Neuronal stem cell (in vitro differentiated cells): ENCODE results near the gene NALCN.

Source experiments
- DNase-seq: peaks from one replicate; pipeline ENCODE4 v3.0.0-alpha.2; 2013; ENCODE audit warnings: low spot score
- H2AFZ ChIP-seq: one replicate; pipeline ENCODE4 v1.6.1; 2013; ENCODE audit warnings: mild to moderate bottlenecking, low read length, inconsistent platforms
- H2AK5ac ChIP-seq: 2 replicates; pipeline ENCODE4 v1.6.1; 2013; ENCODE audit warnings: low read depth, mild to moderate bottlenecking, inconsistent platforms, low read length, moderate library complexity, mixed read lengths
- H2BK120ac ChIP-seq: 2 replicates; pipeline ENCODE4 v1.6.1; 2013; ENCODE audit warnings: low read depth, mild to moderate bottlenecking, inconsistent platforms, low read length, moderate library complexity, mixed read lengths
- H2BK12ac ChIP-seq: one replicate; pipeline ENCODE4 v1.6.1; 2013; ENCODE audit warnings: low read length, inconsistent platforms
- H2BK15ac ChIP-seq: 2 replicates; pipeline ENCODE4 v1.6.1; 2013; ENCODE audit warnings: mild to moderate bottlenecking, low read length, inconsistent platforms, mixed read lengths
- H2BK5ac ChIP-seq: one replicate; pipeline ENCODE4 v1.6.1; 2013; ENCODE audit warnings: inconsistent platforms, mild to moderate bottlenecking, low read length, moderate library complexity
- H3K14ac ChIP-seq: one replicate; pipeline ENCODE4 v1.6.1; 2013; ENCODE audit warnings: low read length, inconsistent platforms
- H3K18ac ChIP-seq: 2 replicates; pipeline ENCODE4 v1.6.1; 2013; ENCODE audit warnings: low read length, inconsistent platforms
- H3K23ac ChIP-seq: 2 replicates; pipeline ENCODE4 v1.6.1; 2013; ENCODE audit warnings: low read depth, mild to moderate bottlenecking, mixed read lengths, low read length, inconsistent platforms; ENCODE audit not compliant: poor library complexity
- H3K27ac ChIP-seq: replicated peaks from 3 replicates; pipeline ENCODE4 v1.5.1; 2013; ENCODE audit warnings: low read length, inconsistent platforms
- H3K27me3 ChIP-seq, 3 experiments: 2 replicates each; pipeline ENCODE4 v1.6.1; 2013; ENCODE audit warnings: low read length in 3 of 3, mild to moderate bottlenecking in 2 of 3, inconsistent platforms in 1 of 3, low read depth in 1 of 3, mixed read lengths in 1 of 3, moderate library complexity in 1 of 3; ENCODE audit not compliant: control insufficient read depth in 3 of 3, insufficient read depth in 3 of 3
- H3K36me3 ChIP-seq, 2 donors: replicated peaks in 1 of 2; 2 replicates each; pipeline ENCODE4 v1.6.1; 2013; ENCODE audit warnings: low read length in 2 of 2; ENCODE audit not compliant: control insufficient read depth in 2 of 2, insufficient read depth in 2 of 2
- H3K4ac ChIP-seq: 2 replicates; pipeline ENCODE4 v1.6.1; 2013; ENCODE audit warnings: inconsistent platforms, mild to moderate bottlenecking, low read length, moderate library complexity
- H3K4me1 ChIP-seq, 2 donors: 1 replicate in 1 of 2; 2 replicates in 1 of 2; pipeline ENCODE4 v1.6.1; 2013; ENCODE audit warnings: low read length in 2 of 2, low read depth in 1 of 2; ENCODE audit not compliant: control insufficient read depth in 2 of 2, insufficient read depth in 1 of 2
- H3K4me2 ChIP-seq: one replicate; pipeline ENCODE4 v1.6.1; 2013; ENCODE audit warnings: mild to moderate bottlenecking, low read length, inconsistent platforms; ENCODE audit not compliant: insufficient read depth, poor library complexity, severe bottlenecking
- H3K4me3 ChIP-seq, 2 donors: 2 replicates each; pipeline ENCODE4 v1.5.1; 2013; ENCODE audit warnings: low read length in 2 of 2, mild to moderate bottlenecking in 2 of 2, inconsistent platforms in 1 of 2, moderate library complexity in 1 of 2
- H3K79me1 ChIP-seq: one replicate; pipeline ENCODE4 v1.6.1; 2013; ENCODE audit warnings: low read depth, mild to moderate bottlenecking, inconsistent platforms, low read length, moderate library complexity
- H3K9ac ChIP-seq: one replicate; pipeline ENCODE4 v1.6.1; 2013; ENCODE audit warnings: mild to moderate bottlenecking, low read depth, low read length, inconsistent platforms; ENCODE audit not compliant: poor library complexity
- H3K9me3 ChIP-seq, 2 donors: replicated peaks in 1 of 2; 2 replicates each; pipeline versions ENCODE3 to v1.6.1; 2013; ENCODE audit warnings: low read length in 2 of 2, mild to moderate bottlenecking in 2 of 2, inconsistent platforms in 1 of 2, low read depth in 1 of 2, mixed read lengths in 1 of 2, moderate library complexity in 1 of 2; ENCODE audit not compliant: control insufficient read depth in 2 of 2, insufficient read depth in 1 of 2
- H4K8ac ChIP-seq: one replicate; pipeline ENCODE4 v1.6.1; 2013; ENCODE audit warnings: low read depth, mild to moderate bottlenecking, inconsistent platforms, low read length, moderate library complexity
- H4K91ac ChIP-seq: one replicate; pipeline ENCODE4 v1.6.1; 2013; ENCODE audit warnings: low read length, low read depth, mild to moderate bottlenecking, inconsistent platforms; ENCODE audit not compliant: poor library complexity
- WGBS, 2 donors: extraction: QIAGEN DNeasy Blood & Tissue Kit; methylation state at CpG; one replicate each; pipeline ENCODE4 v1.1.7; 2013; ENCODE audit warnings: missing lambda C conversion rate in 2 of 2, mixed read lengths in 1 of 2; ENCODE audit not compliant: insufficient read length in 2 of 2, insufficient replicate concordance in 1 of 2; ENCODE audit errors: extremely low coverage in 2 of 2; 5-methylcytosine and 5-hydroxymethylcytosine counted together

Gene NALCN

DNA sequence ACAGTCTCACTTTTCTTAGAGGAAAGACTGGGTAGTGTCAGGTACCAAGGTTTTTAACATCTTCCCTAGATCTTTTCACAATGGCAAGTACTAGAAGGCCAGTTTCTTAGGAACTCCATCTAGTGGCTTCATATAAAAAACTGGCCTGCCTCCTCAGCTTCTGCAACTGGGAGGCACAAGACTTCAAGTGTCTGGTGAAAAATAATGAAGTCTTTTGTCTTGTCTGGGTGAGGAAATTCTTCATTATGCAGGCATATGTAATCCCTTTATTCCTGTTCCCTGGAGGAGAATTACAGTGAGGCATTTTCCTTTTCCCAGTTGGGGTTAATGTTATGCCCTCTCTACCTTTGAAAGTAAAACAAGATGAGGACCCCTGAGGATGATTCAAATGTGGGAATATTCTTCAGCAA is 300.5 kb downstream of the NALCN start:
- H4K8ac ChIP-seq: no peak overlapping the region
- no peak overlapping the region for H3K4me2 ChIP-seq
- H2BK12ac ChIP-seq: no peak overlapping the region
- H3K9me3 ChIP-seq: no peaks in the 10 kb centered on the region
- no peak overlapping the region for H3K9ac ChIP-seq
- no peak overlapping the region for H2AK5ac ChIP-seq
- H3K4me3 ChIP-seq: no peak overlapping the region
- H2BK15ac ChIP-seq: no peak overlapping the region
- H3K23ac ChIP-seq: no peak overlapping the region
- no peak overlapping the region for H3K18ac ChIP-seq
- H3K27me3 ChIP-seq: no peaks in the 10 kb centered on the region
- H3K27ac ChIP-seq: no peak overlapping the region
- peaks cover 3 to 12% of the 10 kb centered on the region in 2 donors for H3K4me1 ChIP-seq
- H2AFZ ChIP-seq: peak overlapping the region; percentile 78
- no peak overlapping the region for H4K91ac ChIP-seq
- no peak overlapping the region for H2BK5ac ChIP-seq
- no peak overlapping the region for H3K4ac ChIP-seq
- no peak overlapping the region for H2BK120ac ChIP-seq
- no peaks in the 10 kb centered on the region for H3K79me1 ChIP-seq
- no peak for DNase-seq
- H3K14ac ChIP-seq: no peak overlapping the region
- H3K36me3 ChIP-seq: no peaks in the 10 kb centered on the region

DNA sequence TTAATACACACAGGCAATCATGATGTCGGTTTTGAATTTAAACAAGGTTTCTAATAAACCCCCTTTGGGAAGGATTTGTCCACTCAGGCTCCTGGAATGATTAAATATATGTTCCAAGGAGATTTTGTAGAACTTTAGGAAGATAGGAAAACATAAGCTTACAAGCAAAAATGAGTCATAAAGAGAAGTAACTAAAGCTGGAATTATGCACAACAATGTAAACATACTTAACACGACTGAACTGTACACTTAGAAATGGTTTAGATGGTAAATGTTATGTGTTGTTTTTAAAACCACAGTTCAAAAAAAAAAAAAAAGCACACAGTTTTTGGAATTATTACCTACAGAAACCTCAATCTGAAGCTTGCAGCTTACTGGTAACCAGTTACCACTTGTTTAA is 304.4 kb downstream of the NALCN start:
- H3K27me3 ChIP-seq: no peaks in the 10 kb centered on the region
- no peak overlapping the region for H2AFZ ChIP-seq
- no peak overlapping the region for H4K8ac ChIP-seq
- no peak overlapping the region for H3K9ac ChIP-seq
- WGBS, 2 donors: no CpG with 5 or more reads among the region's 2 CpGs
- no peak for DNase-seq
- H3K27ac ChIP-seq: no peak overlapping the region
- no peak overlapping the region for H2BK12ac ChIP-seq
- H3K18ac ChIP-seq: no peak overlapping the region
- no peak overlapping the region for H3K14ac ChIP-seq
- no peak overlapping the region for H3K4ac ChIP-seq
- no peak overlapping the region for H2AK5ac ChIP-seq
- H4K91ac ChIP-seq: no peak overlapping the region
- no peak overlapping the region for H3K4me3 ChIP-seq
- H3K36me3 ChIP-seq: no peaks in the 10 kb centered on the region
- no peak overlapping the region for H2BK15ac ChIP-seq
- H3K23ac ChIP-seq: no peak overlapping the region
- no peak overlapping the region for H3K4me2 ChIP-seq
- H2BK5ac ChIP-seq: no peak overlapping the region
- H3K79me1 ChIP-seq: no peaks in the 10 kb centered on the region
- H3K9me3 ChIP-seq: no peaks in the 10 kb centered on the region
- H2BK120ac ChIP-seq: no peak overlapping the region
- H3K4me1 ChIP-seq: peaks cover 3 to 12% of the 10 kb centered on the region in 2 donors

- Histone ChIP-seq H2BK5ac (no peak overlapping the region), H2BK15ac (no peak overlapping the region), H3K23ac (no peak overlapping the region), H3K9me3 (peaks cover 0 to 1% of the 10 kb centered on the region in 2 donors), H3K79me1 (no peaks in the 10 kb centered on the region), H3K4me3 (no peak overlapping the region), H4K91ac (no peak overlapping the region), H3K14ac (no peak overlapping the region), H2AFZ (no peak overlapping the region), H2AK5ac (no peak overlapping the region), H3K4me2 (no peak overlapping the region), H3K9ac (no peak overlapping the region), H2BK120ac (no peak overlapping the region), H4K8ac (no peak overlapping the region), H3K4me1 (peaks cover 2 to 3% of the 10 kb centered on the region in 2 donors), H3K4ac (no peak overlapping the region), H3K27ac (no peak overlapping the region), H3K18ac (no peak overlapping the region), H2BK12ac (no peak overlapping the region), H3K36me3 (no peaks in the 10 kb centered on the region), H3K27me3 (no peaks in the 10 kb centered on the region)
- DNase-seq: no peak
- WGBS, 2 donors: no CpG with 5 or more reads among the region's 7 CpGs
These were observed 307.3 kb downstream of the NALCN start for GRCh38 chr13:101109005-101109404.

DNA sequence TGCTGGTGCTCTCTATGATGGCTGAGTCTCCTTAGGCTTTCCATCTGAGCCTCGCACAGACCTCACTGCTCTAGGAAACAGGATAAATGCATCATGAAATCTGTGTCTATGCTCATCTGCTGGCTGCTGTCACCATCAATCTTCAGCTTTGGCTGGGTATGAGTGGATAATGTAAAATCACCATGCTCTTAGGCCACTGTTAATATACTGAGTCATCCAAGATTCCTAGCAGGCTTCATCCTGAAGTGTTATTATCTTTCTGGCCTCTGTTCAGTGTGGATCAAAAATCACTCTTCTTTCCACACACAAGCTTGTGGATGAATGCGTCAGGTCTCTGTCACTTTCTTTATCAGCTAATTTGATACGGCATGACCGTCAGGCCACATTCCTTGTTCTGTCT is 317.4 kb downstream of the NALCN start:
- Histone ChIP-seq H3K4me3 (no peak overlapping the region), H2BK15ac (no peak overlapping the region), H3K9me3 (no peaks in the 10 kb centered on the region), H2AK5ac (no peak overlapping the region), H3K79me1 (no peaks in the 10 kb centered on the region), H3K4ac (no peak overlapping the region), H4K8ac (no peak overlapping the region), H2BK120ac (no peak overlapping the region), H2BK12ac (no peak overlapping the region), H3K36me3 (no peaks in the 10 kb centered on the region), H3K27me3 (no peaks in the 10 kb centered on the region), H3K4me2 (no peak overlapping the region), H3K18ac (no peak overlapping the region), H4K91ac (no peak overlapping the region), H3K9ac (no peak overlapping the region), H3K4me1 (no peaks in the 10 kb centered on the region), H2AFZ (no peak overlapping the region), H3K14ac (no peak overlapping the region), H3K27ac (no peak overlapping the region), H2BK5ac (no peak overlapping the region), H3K23ac (no peak overlapping the region)
- no peak for DNase-seq
- WGBS, 2 donors: no CpG with 5 or more reads among the region's 4 CpGs
